LoVo (cell line): ENCODE data around the gene ROPN1.
"Not testable (repeated sequence)": the region's sequence is repeated elsewhere in the genome, so short reads cannot be mapped to it uniquely, and the experiment has no call there.

Experiments
- DNase-seq: peaks from one replicate; pipeline ENCODE4 v3.0.0-alpha.2; 2016; ENCODE audit warnings: low spot score

Gene ROPN1

GRCh38 chr3:123991730-123992588 is at the start of gene ROPN1:
Gene ROPN1 (minus strand): TSS chr3:123992124. CDS start chr3:123980481, 11,643 bp downstream.
- DNase-seq = not testable (repeated sequence)

- DNase-seq = no peak
Measured at GRCh38 chr3:124041553-124041952, 49.6 kb upstream of the ROPN1 start.

- no peak for DNase-seq
Measured at GRCh38 chr3:124037326-124037725, 45.4 kb upstream of the ROPN1 start.

GRCh38 chr3:124036214-124036613 is 44.3 kb upstream of the ROPN1 start:
- DNase-seq = not testable (repeated sequence)

- DNase-seq = no peak
Measured at GRCh38 chr3:124035463-124036121, 43.7 kb upstream of the ROPN1 start.

- no peak for DNase-seq
Measured at GRCh38 chr3:124034844-124035152, 42.9 kb upstream of the ROPN1 start.

- no peak for DNase-seq
Measured at GRCh38 chr3:124034016-124034843, 42.3 kb upstream of the ROPN1 start.

- DNase-seq = no peak
Measured at GRCh38 chr3:124033360-124034015, 41.6 kb upstream of the ROPN1 start, which contains the start of gene KALRN. Gene KALRN (plus strand): TSS chr3:124033369.

GRCh38 chr3:124032881-124033359 is 41.0 kb upstream of the ROPN1 start:
- peak; percentile 76 for DNase-seq

GRCh38 chr3:124032311-124032880 is 40.5 kb upstream of the ROPN1 start:
- DNase-seq = no peak

- DNase-seq = no peak
Measured at GRCh38 chr3:124026516-124026915, 34.6 kb upstream of the ROPN1 start.

- DNase-seq = not testable (repeated sequence)
Measured at GRCh38 chr3:124023531-124023930, 31.6 kb upstream of the ROPN1 start.

GRCh38 chr3:124019291-124019690 is 27.4 kb upstream of the ROPN1 start:
- no peak for DNase-seq

GRCh38 chr3:124017502-124017901 is 25.6 kb upstream of the ROPN1 start:
- not testable (repeated sequence) for DNase-seq

- DNase-seq = not testable (repeated sequence)
Measured at GRCh38 chr3:124016483-124016882, 24.6 kb upstream of the ROPN1 start.

- no peak for DNase-seq
Measured at GRCh38 chr3:124014366-124014942, 22.5 kb upstream of the ROPN1 start.

GRCh38 chr3:124008321-124008720 is 16.4 kb upstream of the ROPN1 start:
- not testable (repeated sequence) for DNase-seq

- DNase-seq = no peak
Measured at GRCh38 chr3:124007186-124007585, 15.3 kb upstream of the ROPN1 start.

- DNase-seq = not testable (repeated sequence)
Measured at GRCh38 chr3:124002405-124003079, 10.6 kb upstream of the ROPN1 start.

GRCh38 chr3:124001366-124001765 is 9.4 kb upstream of the ROPN1 start:
- DNase-seq = not testable (repeated sequence)
